WERI-Rb-1 (cell line): ENCODE data around the gene DDX4.

Source experiments
- DNase-seq: peaks from one replicate; pipeline ENCODE4 v3.0.0-alpha.2; 2020
- H3K27ac ChIP-seq: fragments of 250-450 bp; sonication (Bioruptor Pico); 2 replicates; pipeline ENCODE4 v1.5.1; 2020; ENCODE audit warnings: mild to moderate bottlenecking, moderate library complexity
- H3K27me3 ChIP-seq: fragments of 250-450 bp; sonication (Bioruptor Pico); 2 replicates; pipeline ENCODE4 v1.5.1; 2021; ENCODE audit warnings: mild to moderate bottlenecking, low read depth, moderate library complexity; ENCODE audit not compliant: insufficient read depth, severe bottlenecking
- H3K36me3 ChIP-seq: fragments of 250-450 bp; sonication (Bioruptor Pico); 2 replicates; pipeline ENCODE4 v1.5.1; 2020; ENCODE audit warnings: mild to moderate bottlenecking, moderate library complexity
- H3K4me3 ChIP-seq: 2 replicates; pipeline ENCODE4 v1.5.1; 2011; ENCODE audit warnings: low read depth, mild to moderate bottlenecking, control low read depth, low read length
- H3K9me3 ChIP-seq: fragments of 250-450 bp; sonication (Bioruptor Pico); 2 replicates; pipeline ENCODE4 v1.5.1; 2021; ENCODE audit warnings: mild to moderate bottlenecking, moderate library complexity; ENCODE audit not compliant: severe bottlenecking
- TF ChIP-seq, protein P1 (sequence below): IDR thresholded peaks from 2 replicates; pipeline ENCODE4 v1.5.1; 2011; ENCODE audit warnings: low read depth, mild to moderate bottlenecking, control low read depth, inconsistent platforms, low read length

The DDX4 gene

GRCh38 chr5:55832446-55832845 lies 94.6 kb downstream of the DDX4 start:
- Histone ChIP-seq H3K4me3 (no peak overlapping the region), H3K27me3 (no peaks in the 10 kb centered on the region), H3K9me3 (no peaks in the 10 kb centered on the region), H3K27ac (no peak overlapping the region), H3K36me3 (no peaks in the 10 kb centered on the region)
- TF ChIP-seq, protein P1, sequence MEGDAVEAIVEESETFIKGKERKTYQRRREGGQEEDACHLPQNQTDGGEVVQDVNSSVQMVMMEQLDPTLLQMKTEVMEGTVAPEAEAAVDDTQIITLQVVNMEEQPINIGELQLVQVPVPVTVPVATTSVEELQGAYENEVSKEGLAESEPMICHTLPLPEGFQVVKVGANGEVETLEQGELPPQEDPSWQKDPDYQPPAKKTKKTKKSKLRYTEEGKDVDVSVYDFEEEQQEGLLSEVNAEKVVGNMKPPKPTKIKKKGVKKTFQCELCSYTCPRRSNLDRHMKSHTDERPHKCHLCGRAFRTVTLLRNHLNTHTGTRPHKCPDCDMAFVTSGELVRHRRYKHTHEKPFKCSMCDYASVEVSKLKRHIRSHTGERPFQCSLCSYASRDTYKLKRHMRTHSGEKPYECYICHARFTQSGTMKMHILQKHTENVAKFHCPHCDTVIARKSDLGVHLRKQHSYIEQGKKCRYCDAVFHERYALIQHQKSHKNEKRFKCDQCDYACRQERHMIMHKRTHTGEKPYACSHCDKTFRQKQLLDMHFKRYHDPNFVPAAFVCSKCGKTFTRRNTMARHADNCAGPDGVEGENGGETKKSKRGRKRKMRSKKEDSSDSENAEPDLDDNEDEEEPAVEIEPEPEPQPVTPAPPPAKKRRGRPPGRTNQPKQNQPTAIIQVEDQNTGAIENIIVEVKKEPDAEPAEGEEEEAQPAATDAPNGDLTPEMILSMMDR = no peak
- no peak for DNase-seq

- TF ChIP-seq, protein P1 = no peak
- H3K4me3 ChIP-seq = no peak overlapping the region
- H3K27ac ChIP-seq = no peak overlapping the region
- no peaks in the 10 kb centered on the region for H3K9me3 ChIP-seq
- no peaks in the 10 kb centered on the region for H3K36me3 ChIP-seq
- no peaks in the 10 kb centered on the region for H3K27me3 ChIP-seq
- DNase-seq = no peak
Measured at GRCh38 chr5:55836191-55836590, 98.3 kb downstream of the DDX4 start.

- Histone ChIP-seq H3K4me3 (no peak overlapping the region), H3K9me3 (no peaks in the 10 kb centered on the region), H3K27me3 (no peaks in the 10 kb centered on the region), H3K36me3 (no peaks in the 10 kb centered on the region), H3K27ac (no peak overlapping the region)
- DNase-seq = no peak
- TF ChIP-seq, protein P1 = no peak
Measured at GRCh38 chr5:55841976-55842375, 104.1 kb downstream of the DDX4 start.

DNA sequence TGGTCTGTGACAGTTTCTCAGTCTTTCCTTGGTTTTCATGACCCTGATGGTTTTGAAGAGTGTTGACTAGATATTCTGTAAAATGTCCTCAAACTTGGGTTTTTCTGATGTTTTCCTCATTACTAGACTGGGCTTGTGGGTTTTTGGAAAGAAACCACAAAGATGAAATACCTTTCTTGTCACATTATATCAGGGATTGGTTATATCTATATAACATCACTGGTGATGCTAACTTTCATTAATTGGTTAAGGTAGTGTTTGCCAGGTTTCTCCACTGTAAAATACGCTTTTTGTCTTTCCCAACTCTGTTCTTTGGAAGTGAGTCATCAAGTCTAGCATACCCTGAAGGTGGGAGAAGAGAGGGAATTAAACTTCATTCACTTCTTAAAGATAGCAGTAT lies 110.0 kb downstream of the DDX4 start:
- TF ChIP-seq, protein P1 = no peak

GRCh38 chr5:55848783-55849182 lies 110.9 kb downstream of the DDX4 start:
- Histone ChIP-seq H3K4me3 (no peak overlapping the region), H3K36me3 (no peaks in the 10 kb centered on the region), H3K9me3 (no peaks in the 10 kb centered on the region), H3K27me3 (no peaks in the 10 kb centered on the region), H3K27ac (no peak overlapping the region)
- TF ChIP-seq, protein P1 = no peak
- no peak for DNase-seq

More for the DNA sequence above, 110.0 kb downstream of the DDX4 start:
- DNase-seq = no peak
- no peak overlapping the region for H3K4me3 ChIP-seq
- no peaks in the 10 kb centered on the region for H3K9me3 ChIP-seq
- no peak overlapping the region for H3K27ac ChIP-seq
- H3K27me3 ChIP-seq = no peaks in the 10 kb centered on the region
- no peaks in the 10 kb centered on the region for H3K36me3 ChIP-seq

- Histone ChIP-seq H3K27me3 (no peaks in the 10 kb centered on the region), H3K36me3 (no peaks in the 10 kb centered on the region), H3K27ac (no peak within 1 kb of the TSS), H3K9me3 (no peaks in the 10 kb centered on the region), H3K4me3 (no peak within 1 kb of the TSS)
- TF ChIP-seq, protein P1 = no peak
- DNase-seq = no peak
Measured at GRCh38 chr5:55850839-55851674, 113.2 kb downstream of the DDX4 start, which contains the start of gene IL31RA. IL31RA (plus strand) TSS chr5:55851357; CDS start chr5:55851571, 214 bp downstream.
